Measurements from ENCODE around the gene CDH4.
A peak's percentile ranks its signal among the peaks of the same experiment; 100 is the strongest.

CDH4 gene

GRCh38 chr20:61841551-61841950 lies 589.5 kb downstream of the CDH4 start:
- Histone ChIP-seq H2BK5ac (ENCODE audit: low read length) (no peak overlapping the region), H3K36me3 (replicated peaks in 1 of 2; ENCODE audit: control insufficient read depth in 2 of 2, insufficient read depth in 2 of 2, low read length in 2 of 2) (no peaks in the 10 kb centered on the region), H3K23ac (ENCODE audit: low read depth, low read length, poor library complexity) (peak overlapping the region; percentile 62), H3K14ac (ENCODE audit: low read length) (peak overlapping the region; percentile 47), H3K4ac (ENCODE audit: low read length) (no peak overlapping the region), H2BK12ac (ENCODE audit: low read length) (no peak overlapping the region), H3K4me1 (ENCODE audit: control insufficient read depth in 2 of 2, insufficient read depth in 1 of 2, low read depth in 1 of 2, low read length in 2 of 2) (peaks cover 17 to 19% of the 10 kb centered on the region in 2 donors), H4K91ac (ENCODE audit: low read depth, low read length, poor library complexity) (no peak overlapping the region), H2BK15ac (ENCODE audit: low read length) (no peak overlapping the region), H3K79me1 (ENCODE audit: low read depth, low read length) (no peaks in the 10 kb centered on the region), H2AK5ac (ENCODE audit: low read depth, low read length) (peak overlapping the region; percentile 38), H2BK120ac (ENCODE audit: low read depth, low read length) (peak overlapping the region; percentile 7), H3K27ac (replicated peaks; ENCODE audit: low read length) (no peak overlapping the region), H3K27me3 (ENCODE audit: control insufficient read depth in 3 of 3, insufficient read depth in 3 of 3, low read depth in 1 of 3, low read length in 3 of 3) (peaks cover 0 to 7% (median 0%) of the 10 kb centered on the region in 3 experiments), H3K9ac (ENCODE audit: low read depth, low read length, poor library complexity) (no peak overlapping the region), H3K4me3 (ENCODE audit: low read length in 2 of 2) (no peak overlapping the region), H3K4me2 (ENCODE audit: insufficient read depth, low read length, poor library complexity, severe bottlenecking) (no peak overlapping the region), H3K18ac (ENCODE audit: low read length) (peak overlapping the region; percentile 4), H2AFZ (ENCODE audit: low read length) (no peak overlapping the region), H3K9me3 (replicated peaks in 1 of 2; ENCODE audit: control insufficient read depth in 2 of 2, insufficient read depth in 1 of 2, low read depth in 1 of 2, low read length in 2 of 2) (peaks cover 0 to 4% of the 10 kb centered on the region in 2 donors), H4K8ac (ENCODE audit: low read depth, low read length) (no peak overlapping the region)
- no CpG with 5 or more reads among the region's 18 CpGs for WGBS, 2 donors (ENCODE audit: extremely low coverage in 2 of 2, insufficient read length in 2 of 2, insufficient replicate concordance in 1 of 2)
- no peak for DNase-seq (ENCODE audit: low spot score)

GRCh38 chr20:61841966-61842365 lies 589.9 kb downstream of the CDH4 start:
- H3K18ac ChIP-seq (ENCODE audit: low read length) = no peak overlapping the region
- peaks cover 4% of the 10 kb centered on the region in 2 donors for H3K9me3 ChIP-seq (replicated peaks in 1 of 2; ENCODE audit: control insufficient read depth in 2 of 2, insufficient read depth in 1 of 2, low read depth in 1 of 2, low read length in 2 of 2)
- H4K91ac ChIP-seq (ENCODE audit: low read depth, low read length, poor library complexity) = no peak overlapping the region
- no peaks in the 10 kb centered on the region for H3K79me1 ChIP-seq (ENCODE audit: low read depth, low read length)
- no peak overlapping the region for H3K4me2 ChIP-seq (ENCODE audit: insufficient read depth, low read length, poor library complexity, severe bottlenecking)
- no peak overlapping the region for H2BK120ac ChIP-seq (ENCODE audit: low read depth, low read length)
- peaks cover 17 to 19% of the 10 kb centered on the region in 2 donors for H3K4me1 ChIP-seq (ENCODE audit: control insufficient read depth in 2 of 2, insufficient read depth in 1 of 2, low read depth in 1 of 2, low read length in 2 of 2)
- no CpG with 5 or more reads among the region's 9 CpGs for WGBS, 2 donors (ENCODE audit: extremely low coverage in 2 of 2, insufficient read length in 2 of 2, insufficient replicate concordance in 1 of 2)
- H3K36me3 ChIP-seq (replicated peaks in 1 of 2; ENCODE audit: control insufficient read depth in 2 of 2, insufficient read depth in 2 of 2, low read length in 2 of 2) = no peaks in the 10 kb centered on the region
- H2BK15ac ChIP-seq (ENCODE audit: low read length) = no peak overlapping the region
- no peak overlapping the region for H2AFZ ChIP-seq (ENCODE audit: low read length)
- H4K8ac ChIP-seq (ENCODE audit: low read depth, low read length) = no peak overlapping the region
- H3K27ac ChIP-seq (replicated peaks; ENCODE audit: low read length) = no peak overlapping the region
- no peak for DNase-seq (ENCODE audit: low spot score)
- H3K4me3 ChIP-seq (ENCODE audit: low read length in 2 of 2) = no peak overlapping the region
- H2BK5ac ChIP-seq (ENCODE audit: low read length) = no peak overlapping the region
- no peak overlapping the region for H3K23ac ChIP-seq (ENCODE audit: low read depth, low read length, poor library complexity)
- no peak overlapping the region for H3K14ac ChIP-seq (ENCODE audit: low read length)
- no peak overlapping the region for H3K4ac ChIP-seq (ENCODE audit: low read length)
- peak overlapping the region; percentile 38 for H2AK5ac ChIP-seq (ENCODE audit: low read depth, low read length)
- H2BK12ac ChIP-seq (ENCODE audit: low read length) = no peak overlapping the region
- peaks cover 0 to 7% (median 0%) of the 10 kb centered on the region in 3 experiments for H3K27me3 ChIP-seq (ENCODE audit: control insufficient read depth in 3 of 3, insufficient read depth in 3 of 3, low read depth in 1 of 3, low read length in 3 of 3)
- no peak overlapping the region for H3K9ac ChIP-seq (ENCODE audit: low read depth, low read length, poor library complexity)

- WGBS, 2 donors (ENCODE audit: extremely low coverage in 2 of 2, insufficient read length in 2 of 2, insufficient replicate concordance in 1 of 2) = no CpG with 5 or more reads among the region's 17 CpGs
- DNase-seq (ENCODE audit: low spot score) = no peak
- no peak overlapping the region for H3K9ac ChIP-seq (ENCODE audit: low read depth, low read length, poor library complexity)
- peak overlapping the region; percentile 95 for H3K18ac ChIP-seq (ENCODE audit: low read length)
- H3K36me3 ChIP-seq (replicated peaks in 1 of 2; ENCODE audit: control insufficient read depth in 2 of 2, insufficient read depth in 2 of 2, low read length in 2 of 2) = no peaks in the 10 kb centered on the region
- H3K23ac ChIP-seq (ENCODE audit: low read depth, low read length, poor library complexity) = peak overlapping the region; percentile 25
- H3K4me2 ChIP-seq (ENCODE audit: insufficient read depth, low read length, poor library complexity, severe bottlenecking) = no peak overlapping the region
- H4K91ac ChIP-seq (ENCODE audit: low read depth, low read length, poor library complexity) = no peak overlapping the region
- H3K14ac ChIP-seq (ENCODE audit: low read length) = no peak overlapping the region
- no peak overlapping the region for H2BK12ac ChIP-seq (ENCODE audit: low read length)
- H2AFZ ChIP-seq (ENCODE audit: low read length) = peak overlapping the region; percentile 23
- H2BK120ac ChIP-seq (ENCODE audit: low read depth, low read length) = no peak overlapping the region
- peak overlapping the region; percentile 31 for H2BK5ac ChIP-seq (ENCODE audit: low read length)
- no peaks in the 10 kb centered on the region for H3K79me1 ChIP-seq (ENCODE audit: low read depth, low read length)
- no peak overlapping the region for H4K8ac ChIP-seq (ENCODE audit: low read depth, low read length)
- peaks cover 17% of the 10 kb centered on the region in 2 donors for H3K4me1 ChIP-seq (ENCODE audit: control insufficient read depth in 2 of 2, insufficient read depth in 1 of 2, low read depth in 1 of 2, low read length in 2 of 2)
- H3K4ac ChIP-seq (ENCODE audit: low read length) = no peak overlapping the region
- no peak overlapping the region for H3K27ac ChIP-seq (replicated peaks; ENCODE audit: low read length)
- peaks cover 6 to 16% of the 10 kb centered on the region in 2 donors for H3K9me3 ChIP-seq (replicated peaks in 1 of 2; ENCODE audit: control insufficient read depth in 2 of 2, insufficient read depth in 1 of 2, low read depth in 1 of 2, low read length in 2 of 2)
- H2BK15ac ChIP-seq (ENCODE audit: low read length) = peak overlapping the region; percentile 50
- H2AK5ac ChIP-seq (ENCODE audit: low read depth, low read length) = peak overlapping the region; percentile 94
- peaks cover 0 to 1% (median 0%) of the 10 kb centered on the region in 3 experiments for H3K27me3 ChIP-seq (ENCODE audit: control insufficient read depth in 3 of 3, insufficient read depth in 3 of 3, low read depth in 1 of 3, low read length in 3 of 3)
- H3K4me3 ChIP-seq (ENCODE audit: low read length in 2 of 2) = no peak overlapping the region
These were observed 592.6 kb downstream of the CDH4 start for GRCh38 chr20:61844621-61845020.

GRCh38 chr20:61845233-61845671 lies 593.2 kb downstream of the CDH4 start:
- peak; percentile 27 for DNase-seq (ENCODE audit: low spot score)
- H3K27ac ChIP-seq (replicated peaks; ENCODE audit: low read length) = no peak overlapping the region
- H3K4me2 ChIP-seq (ENCODE audit: insufficient read depth, low read length, poor library complexity, severe bottlenecking) = no peak overlapping the region

More at GRCh38 chr20:61845233-61845671, 593.2 kb downstream of the CDH4 start:
- peak overlapping the region; percentile 47 for H2AK5ac ChIP-seq (ENCODE audit: low read depth, low read length)
- H4K91ac ChIP-seq (ENCODE audit: low read depth, low read length, poor library complexity) = no peak overlapping the region
- no peak overlapping the region for H2BK120ac ChIP-seq (ENCODE audit: low read depth, low read length)
- no peak overlapping the region for H3K4me3 ChIP-seq (ENCODE audit: low read length in 2 of 2)
- H3K14ac ChIP-seq (ENCODE audit: low read length) = no peak overlapping the region
- no peaks in the 10 kb centered on the region for H3K79me1 ChIP-seq (ENCODE audit: low read depth, low read length)
- no peak overlapping the region for H2BK15ac ChIP-seq (ENCODE audit: low read length)
- peak overlapping the region; percentile 38 for H3K18ac ChIP-seq (ENCODE audit: low read length)
- peaks cover 4 to 16% of the 10 kb centered on the region in 2 donors for H3K9me3 ChIP-seq (replicated peaks in 1 of 2; ENCODE audit: control insufficient read depth in 2 of 2, insufficient read depth in 1 of 2, low read depth in 1 of 2, low read length in 2 of 2)
- no CpG with 5 or more reads among the region's 19 CpGs for WGBS, 2 donors (ENCODE audit: extremely low coverage in 2 of 2, insufficient read length in 2 of 2, insufficient replicate concordance in 1 of 2)
- peak overlapping the region; percentile 50 for H4K8ac ChIP-seq (ENCODE audit: low read depth, low read length)
- no peak overlapping the region for H3K4ac ChIP-seq (ENCODE audit: low read length)
- no peaks in the 10 kb centered on the region for H3K36me3 ChIP-seq (replicated peaks in 1 of 2; ENCODE audit: control insufficient read depth in 2 of 2, insufficient read depth in 2 of 2, low read length in 2 of 2)
- H3K23ac ChIP-seq (ENCODE audit: low read depth, low read length, poor library complexity) = peak overlapping the region; percentile 49
- peak overlapping the region; percentile 31 for H2BK5ac ChIP-seq (ENCODE audit: low read length)
- H3K9ac ChIP-seq (ENCODE audit: low read depth, low read length, poor library complexity) = peak overlapping the region; percentile 72
- H2BK12ac ChIP-seq (ENCODE audit: low read length) = no peak overlapping the region
- H3K27me3 ChIP-seq (ENCODE audit: control insufficient read depth in 3 of 3, insufficient read depth in 3 of 3, low read depth in 1 of 3, low read length in 3 of 3) = no peaks in the 10 kb centered on the region
- peak overlapping the region; percentile 23 for H2AFZ ChIP-seq (ENCODE audit: low read length)
- peaks cover 17% of the 10 kb centered on the region in 2 donors for H3K4me1 ChIP-seq (ENCODE audit: control insufficient read depth in 2 of 2, insufficient read depth in 1 of 2, low read depth in 1 of 2, low read length in 2 of 2)
